ENCODE data around the gene HIVEP3.

HIVEP3 gene

DNA sequence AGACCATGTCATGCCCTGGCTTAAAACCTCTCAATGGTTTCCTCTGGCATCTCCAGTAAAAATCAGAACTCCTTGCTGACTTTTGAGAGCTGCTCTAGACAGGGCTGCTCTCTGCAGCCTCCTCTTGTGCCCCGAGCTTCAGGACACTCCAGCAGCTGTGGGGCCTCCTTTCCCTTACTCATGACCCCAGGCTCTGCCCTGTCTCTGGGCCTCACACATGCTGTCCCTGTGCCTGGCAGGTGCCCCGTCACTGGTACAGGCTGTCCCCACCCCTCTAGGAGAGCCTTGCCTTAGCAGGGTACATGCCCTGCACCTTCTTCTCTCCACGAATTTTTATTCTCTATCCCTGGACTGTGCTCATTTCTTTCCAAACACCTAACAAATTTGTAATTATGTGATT lies 43.2 kb downstream of the HIVEP3 start:
- TF ChIP-seq, protein P1, sequence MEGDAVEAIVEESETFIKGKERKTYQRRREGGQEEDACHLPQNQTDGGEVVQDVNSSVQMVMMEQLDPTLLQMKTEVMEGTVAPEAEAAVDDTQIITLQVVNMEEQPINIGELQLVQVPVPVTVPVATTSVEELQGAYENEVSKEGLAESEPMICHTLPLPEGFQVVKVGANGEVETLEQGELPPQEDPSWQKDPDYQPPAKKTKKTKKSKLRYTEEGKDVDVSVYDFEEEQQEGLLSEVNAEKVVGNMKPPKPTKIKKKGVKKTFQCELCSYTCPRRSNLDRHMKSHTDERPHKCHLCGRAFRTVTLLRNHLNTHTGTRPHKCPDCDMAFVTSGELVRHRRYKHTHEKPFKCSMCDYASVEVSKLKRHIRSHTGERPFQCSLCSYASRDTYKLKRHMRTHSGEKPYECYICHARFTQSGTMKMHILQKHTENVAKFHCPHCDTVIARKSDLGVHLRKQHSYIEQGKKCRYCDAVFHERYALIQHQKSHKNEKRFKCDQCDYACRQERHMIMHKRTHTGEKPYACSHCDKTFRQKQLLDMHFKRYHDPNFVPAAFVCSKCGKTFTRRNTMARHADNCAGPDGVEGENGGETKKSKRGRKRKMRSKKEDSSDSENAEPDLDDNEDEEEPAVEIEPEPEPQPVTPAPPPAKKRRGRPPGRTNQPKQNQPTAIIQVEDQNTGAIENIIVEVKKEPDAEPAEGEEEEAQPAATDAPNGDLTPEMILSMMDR (conservative IDR thresholded peaks at IDR 0.05; ENCODE audit: low read length) = no peak
- no peak for DNase-seq (ENCODE audit: low read depth)
- H3K4me3 ChIP-seq (ENCODE audit: low read length) = no peak overlapping the region

DNA sequence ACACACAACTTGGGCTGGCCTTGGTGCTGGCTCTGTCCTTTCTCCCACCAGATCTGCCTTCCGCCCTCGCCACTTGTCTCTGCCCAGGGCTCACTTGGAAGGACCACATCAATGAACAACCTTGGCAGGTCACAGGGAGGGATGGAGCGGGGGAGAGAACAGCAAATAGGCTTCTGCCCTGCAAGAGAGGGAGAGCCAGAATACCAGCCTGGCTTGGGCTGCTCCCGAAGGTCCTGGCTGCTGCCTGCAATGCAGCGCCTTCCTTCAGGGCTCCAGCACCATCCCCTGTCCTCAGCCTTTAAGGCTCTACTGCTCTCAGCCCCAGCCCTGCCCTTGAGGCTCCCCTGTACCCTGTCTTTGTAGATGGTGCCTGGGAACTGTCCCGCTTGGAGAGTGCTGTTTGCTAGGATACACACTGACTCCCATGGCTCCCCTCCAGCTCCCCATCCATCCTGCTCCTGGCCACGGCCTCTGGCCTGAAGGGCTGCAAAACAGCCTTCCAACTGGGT lies 43.8 kb downstream of the HIVEP3 start:
- TF ChIP-seq, protein P1 (conservative IDR thresholded peaks at IDR 0.05; ENCODE audit: low read length) = no peak
- no peak for DNase-seq (ENCODE audit: low read depth)
- no peak overlapping the region for H3K4me3 ChIP-seq (ENCODE audit: low read length)

DNA sequence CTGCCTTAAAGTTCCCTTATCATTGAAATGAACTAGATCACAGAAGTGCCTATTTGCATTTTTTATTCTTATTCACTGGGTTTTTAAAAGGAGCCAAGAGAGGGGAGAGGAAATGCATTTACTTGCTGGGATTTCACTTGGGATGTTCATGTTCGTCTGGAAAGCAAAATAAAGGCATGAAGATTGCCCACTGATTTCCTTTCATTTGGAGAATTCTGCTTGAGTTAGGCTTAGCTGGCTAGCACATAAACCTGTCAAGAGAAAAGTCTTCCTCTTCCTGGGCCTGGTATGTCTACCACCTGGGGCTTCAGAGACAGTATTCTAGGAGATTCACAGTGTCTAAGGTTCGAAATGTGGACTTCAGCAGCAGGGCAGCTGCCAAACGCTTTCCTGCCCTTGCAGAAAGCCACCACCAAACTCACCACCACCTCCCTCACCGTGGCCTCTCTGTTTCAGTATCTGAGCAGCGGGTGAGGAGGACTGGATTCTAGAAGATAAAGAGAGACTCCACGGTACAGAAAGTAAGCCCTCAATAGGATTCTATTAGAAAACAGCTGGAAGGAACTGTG lies 44.5 kb downstream of the HIVEP3 start:
- TF ChIP-seq, protein P1 (conservative IDR thresholded peaks at IDR 0.05; ENCODE audit: low read length) = no peak
- no peak overlapping the region for H3K4me3 ChIP-seq (ENCODE audit: low read length)

DNA sequence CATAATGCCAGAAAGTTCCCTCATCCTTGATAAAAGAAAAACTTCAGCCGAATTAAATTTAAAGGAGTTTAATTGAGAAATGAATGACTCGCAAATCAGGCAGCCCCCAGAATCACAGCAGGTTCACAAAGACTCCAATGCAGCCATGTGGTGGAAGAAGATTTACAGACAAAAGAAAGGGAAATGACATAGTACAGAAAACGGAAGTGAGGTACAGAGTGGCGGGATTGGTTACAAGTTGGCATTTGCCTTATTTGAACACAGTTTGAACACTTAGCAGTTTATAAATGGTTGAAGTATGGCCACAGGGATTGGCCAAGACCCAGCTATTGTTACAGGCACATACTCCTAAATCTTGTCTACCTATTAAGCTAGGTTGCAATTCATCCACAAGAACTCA lies 46.6 kb downstream of the HIVEP3 start:
- TF ChIP-seq, protein P1 (conservative IDR thresholded peaks at IDR 0.05; ENCODE audit: low read length) = no peak
- no peak overlapping the region for H3K4me3 ChIP-seq (ENCODE audit: low read length)
- DNase-seq (ENCODE audit: low read depth) = no peak

More for the DNA sequence above, 44.5 kb downstream of the HIVEP3 start:
- DNase-seq (ENCODE audit: low read depth) = no peak

DNA sequence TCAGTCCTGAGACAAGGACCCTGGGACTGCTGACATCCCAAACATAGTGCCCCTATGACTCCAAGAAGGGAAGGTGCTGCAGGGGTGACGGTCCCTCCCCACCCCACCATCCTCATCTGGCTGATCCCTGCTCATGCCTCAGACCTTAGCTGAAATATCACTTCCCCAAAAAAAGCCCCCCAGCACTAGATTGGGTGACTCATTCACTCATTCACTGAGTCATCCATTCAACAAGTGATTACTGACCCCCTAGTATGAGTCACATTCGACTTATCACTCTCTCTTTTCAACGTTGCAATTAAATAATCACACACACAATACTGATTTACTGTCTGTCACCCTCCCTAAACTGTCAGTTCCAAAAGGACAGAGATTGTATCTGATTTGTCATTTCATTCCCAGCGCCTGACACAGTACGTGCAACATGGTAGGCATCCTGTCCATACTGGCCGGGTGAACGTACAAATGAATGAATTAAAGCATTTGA lies 48.6 kb downstream of the HIVEP3 start:
- H3K4me3 ChIP-seq (ENCODE audit: low read length) = no peak overlapping the region
- no peak for DNase-seq (ENCODE audit: low read depth)
- TF ChIP-seq, protein P1 (conservative IDR thresholded peaks at IDR 0.05; ENCODE audit: low read length) = no peak

DNA sequence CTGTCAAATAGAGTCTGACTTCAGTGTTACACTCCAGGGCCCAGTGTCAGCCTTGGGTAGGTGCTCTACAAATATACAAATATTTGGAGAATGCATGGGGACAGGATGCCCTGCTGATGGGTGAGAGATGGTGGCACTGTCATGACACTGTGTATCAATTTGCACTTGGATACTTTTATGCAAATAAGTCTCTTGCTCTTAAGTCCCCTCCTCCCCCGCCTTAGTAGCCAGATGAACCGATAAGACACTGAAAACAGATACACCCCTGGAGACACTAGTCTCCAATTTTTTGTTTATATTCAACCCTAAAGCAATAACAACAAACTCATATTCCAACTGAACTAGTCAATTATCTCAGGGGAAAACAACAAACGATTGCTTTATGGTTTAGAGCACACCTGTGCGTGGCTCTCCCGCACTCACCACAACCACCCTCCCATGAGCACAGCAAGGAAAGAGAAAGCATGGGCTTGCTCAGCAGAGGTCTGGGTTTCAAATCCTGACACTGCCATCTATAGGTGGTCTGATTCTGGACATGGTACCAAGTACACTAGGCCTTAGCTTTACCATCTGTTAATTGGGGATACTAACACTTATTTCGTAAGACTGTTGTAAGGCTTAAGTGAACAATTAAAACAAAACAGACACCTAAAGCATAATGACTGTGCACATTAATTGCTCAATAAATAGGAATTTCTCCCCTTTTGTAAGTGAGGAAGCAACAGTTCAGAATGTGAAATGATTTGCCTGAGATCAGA lies 50.3 kb downstream of the HIVEP3 start:
- H3K4me3 ChIP-seq (ENCODE audit: low read length) = no peak overlapping the region
- no peak for DNase-seq (ENCODE audit: low read depth)
- TF ChIP-seq, protein P1 (conservative IDR thresholded peaks at IDR 0.05; ENCODE audit: low read length) = no peak

DNA sequence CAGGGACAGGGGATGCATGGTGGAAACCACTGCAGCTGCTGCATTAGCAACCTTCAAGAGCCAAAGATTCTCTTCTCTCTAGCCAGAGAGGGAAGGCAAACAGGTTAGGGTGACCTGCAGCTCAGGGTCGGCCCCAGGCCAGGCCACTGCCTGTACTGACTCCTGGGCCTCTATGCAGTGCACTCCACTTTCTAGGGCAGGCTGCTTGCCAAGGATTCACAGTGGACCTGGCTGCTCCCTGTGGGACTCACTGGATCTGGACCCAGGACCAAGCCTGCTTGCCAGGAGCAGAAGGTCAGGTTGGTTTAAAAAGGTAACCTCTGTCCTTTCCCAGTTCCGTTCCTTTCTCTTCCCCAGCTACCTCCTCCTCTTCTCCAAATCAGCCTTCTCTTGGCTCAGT lies 52.4 kb downstream of the HIVEP3 start:
- no peak for DNase-seq (ENCODE audit: low read depth)
- H3K4me3 ChIP-seq (ENCODE audit: low read length) = no peak overlapping the region
- TF ChIP-seq, protein P1 (conservative IDR thresholded peaks at IDR 0.05; ENCODE audit: low read length) = no peak

Data from AG10803 (cell line).